Hypothalamus (tissue), 51 donors: ENCODE results near the gene CALB2.

ENCODE experiments used
- DNase-seq, 51 donors: peaks; one replicate each; lab custom pipeline; 2025; lab: John Stamatoyannopoulos, UW

Gene CALB2

DNA sequence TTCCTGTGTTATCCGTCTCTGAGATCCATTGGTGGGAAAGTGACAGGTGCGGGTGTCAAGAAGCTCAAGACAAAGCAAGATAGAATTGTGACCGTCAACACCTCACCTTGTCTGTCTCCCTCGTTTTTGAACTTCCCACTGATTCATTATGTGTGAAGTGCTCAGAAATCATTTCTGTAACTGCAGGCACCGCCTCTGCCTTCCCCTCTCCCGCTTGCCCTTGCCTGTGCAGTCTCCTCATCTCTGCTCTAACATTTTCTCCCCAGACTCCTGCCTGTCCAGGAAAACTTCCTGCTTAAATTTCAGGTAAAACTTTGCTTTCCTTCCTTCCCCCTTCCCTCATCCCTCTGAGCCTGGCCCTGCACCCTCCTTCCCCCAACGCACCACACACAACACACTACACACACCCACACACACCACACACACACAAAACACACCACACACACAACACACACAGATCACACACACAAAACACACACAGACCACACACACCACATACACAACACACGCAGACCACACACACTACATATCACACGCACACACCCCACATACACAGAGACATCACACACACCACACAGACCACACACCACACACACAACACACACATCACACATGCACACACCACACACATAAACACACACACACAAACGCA, 25.7 kb downstream of the CALB2 start:
- DNase-seq = no peak

DNA sequence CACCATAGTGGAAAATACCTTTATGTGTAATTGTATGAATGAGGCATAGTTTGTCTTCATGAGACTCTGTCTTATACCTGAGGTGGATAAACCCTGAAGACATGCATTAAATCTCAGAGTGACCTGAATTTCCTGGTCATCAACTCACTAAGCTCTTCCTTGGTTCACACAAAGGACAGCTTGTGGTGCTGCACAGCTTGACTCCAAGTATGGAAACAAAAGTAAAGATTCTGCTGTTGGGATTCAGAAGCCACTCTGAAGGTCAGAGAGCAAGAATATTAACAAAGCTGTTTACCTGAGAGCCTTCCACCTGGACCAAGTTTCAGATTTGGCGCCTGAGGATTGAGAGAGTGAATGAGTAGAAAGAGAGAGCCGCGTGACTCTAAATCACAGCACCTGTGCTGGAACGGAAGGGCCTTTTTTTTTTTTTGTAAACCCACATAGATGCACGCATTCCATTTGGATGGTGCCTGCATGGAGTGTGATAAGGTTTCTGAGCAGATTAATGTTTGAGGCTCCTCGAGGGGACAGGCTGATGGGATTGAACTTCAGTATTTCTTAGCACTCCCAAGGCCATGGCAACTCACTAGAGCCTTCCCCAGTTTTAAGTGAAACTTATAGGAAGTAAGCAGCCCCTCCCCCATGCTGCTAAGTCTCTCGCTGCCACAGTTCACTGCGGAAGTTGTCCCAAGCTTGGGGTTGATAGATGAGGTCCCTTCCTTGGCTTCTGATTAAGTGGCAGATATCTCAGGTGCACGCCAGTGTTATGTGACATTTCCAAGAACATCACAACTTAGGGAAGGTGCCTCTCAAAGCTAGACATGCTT, 28.7 kb downstream of the CALB2 start:
- no peak for DNase-seq

DNA sequence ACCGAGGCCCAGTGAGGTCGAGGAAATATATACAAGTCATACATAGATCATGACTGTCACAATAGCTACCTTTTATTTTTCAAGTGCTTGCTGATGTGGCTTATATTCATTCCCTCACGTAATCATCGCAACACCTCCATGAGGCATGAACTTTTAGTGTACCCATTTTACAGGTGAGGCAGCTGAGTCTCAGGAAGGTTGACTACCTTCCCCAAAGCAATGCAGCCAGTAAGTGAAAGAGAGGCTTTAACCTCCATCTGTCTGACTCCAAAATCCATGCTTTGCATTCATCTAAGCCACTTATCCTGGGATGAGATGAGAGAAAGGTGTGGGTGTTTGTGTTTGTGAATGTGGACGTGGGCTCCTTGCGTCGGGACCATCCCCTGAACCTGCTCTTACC, 30.8 kb downstream of the CALB2 start:
- DNase-seq = no peak

DNA sequence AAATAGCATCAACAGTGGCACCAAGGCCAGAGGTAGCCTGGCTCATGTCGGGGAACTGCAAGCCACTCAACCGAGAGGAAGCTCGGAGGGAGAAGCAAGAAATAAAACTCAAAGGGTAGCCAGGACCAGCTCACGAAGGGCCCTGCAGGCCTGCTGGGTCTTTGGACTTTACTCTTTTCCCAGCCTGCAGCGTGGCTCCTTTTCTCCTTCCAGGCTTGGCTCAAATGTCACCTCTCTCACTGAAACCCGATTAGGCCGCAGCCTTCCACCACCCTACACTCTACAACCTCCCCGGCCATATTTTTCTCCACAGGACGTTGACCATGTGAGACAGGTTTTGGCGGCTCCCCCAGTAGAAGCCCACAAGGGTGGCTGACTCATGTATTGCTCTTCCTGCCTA, 38.1 kb downstream of the CALB2 start:
- no peak for DNase-seq

DNA sequence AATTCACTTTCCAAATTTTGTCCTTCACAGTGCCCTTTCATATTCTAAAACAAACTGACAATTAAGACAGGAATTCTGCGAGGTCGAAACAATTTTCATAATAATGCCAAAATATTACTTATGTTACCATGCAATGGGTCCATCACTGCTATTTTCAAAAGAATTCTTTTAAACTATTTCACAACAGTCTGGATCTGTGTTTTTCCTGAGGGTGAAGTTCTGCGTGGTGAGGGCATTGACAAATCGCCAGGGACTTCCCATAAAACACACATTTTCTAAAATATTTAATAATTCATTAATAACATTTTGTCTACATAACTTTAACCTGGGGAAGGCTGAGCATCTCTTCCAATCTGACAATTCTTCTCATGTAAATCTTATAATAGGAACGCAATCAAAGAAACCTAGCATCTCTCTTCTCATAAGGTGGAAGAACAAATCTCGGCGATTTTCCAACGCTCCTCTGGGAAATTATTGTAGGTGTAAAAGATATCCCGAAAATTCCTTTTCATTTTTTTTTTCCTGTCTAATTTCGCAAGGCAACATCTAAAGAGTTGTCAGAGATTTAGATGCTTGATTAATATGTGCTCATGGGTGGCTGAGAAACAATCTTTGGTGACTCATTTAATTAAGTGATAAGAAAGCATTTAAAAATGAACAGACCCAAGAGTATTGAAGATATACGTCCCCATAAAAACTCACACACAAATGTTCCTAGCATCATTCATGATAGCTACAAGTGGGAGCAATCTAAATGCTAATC, 41.5 kb downstream of the CALB2 start:
- no peak for DNase-seq

GRCh38 chr16:71402007-71402406, 43.5 kb downstream of the CALB2 start:
- DNase-seq = no peak

DNA sequence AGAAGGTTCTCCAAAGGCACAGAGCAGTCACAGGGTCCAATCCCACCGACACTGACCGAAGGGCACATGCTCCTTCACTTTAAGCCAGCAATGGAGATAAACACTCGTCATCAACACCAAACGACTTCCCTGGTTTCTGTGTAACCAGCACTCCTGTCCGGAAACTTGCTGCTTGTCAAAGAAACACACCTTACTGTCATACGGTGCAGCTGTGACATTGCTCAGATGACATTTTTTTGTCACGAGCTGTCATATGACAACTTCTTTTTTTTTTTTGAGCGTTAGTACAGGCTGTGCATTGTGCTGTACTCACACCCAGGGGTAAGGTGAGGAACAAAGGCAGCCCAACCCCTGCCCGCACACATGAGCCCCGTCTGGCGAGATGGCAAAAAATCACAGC, 44.2 kb downstream of the CALB2 start:
- DNase-seq = no peak

- DNase-seq = no peak
Measured at GRCh38 chr16:71404364-71404763, 45.8 kb downstream of the CALB2 start.

- DNase-seq = no peak
Measured at GRCh38 chr16:71406316-71406715, 47.8 kb downstream of the CALB2 start.

GRCh38 chr16:71406724-71407123, 48.2 kb downstream of the CALB2 start:
- DNase-seq = no peak

DNA sequence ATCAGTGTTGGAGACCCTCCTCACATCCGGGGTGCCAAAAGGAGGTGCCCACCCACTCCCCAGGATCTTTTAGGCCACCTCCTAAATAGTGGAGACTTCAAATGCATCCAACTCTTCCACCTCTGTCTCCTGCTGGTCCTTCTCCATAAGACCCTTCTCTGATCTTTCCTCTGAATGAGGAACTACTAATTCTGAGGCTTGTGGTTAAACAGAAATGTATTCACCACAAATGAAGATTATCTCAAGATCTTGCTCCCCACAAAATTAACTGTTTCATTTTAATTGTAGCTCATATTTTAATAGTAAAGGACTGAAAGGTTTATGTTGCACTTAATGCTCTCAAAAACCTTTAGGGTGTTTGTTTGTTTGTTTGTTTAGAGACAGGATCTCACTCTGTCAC, 49.2 kb downstream of the CALB2 start:
- no peak for DNase-seq

DNA sequence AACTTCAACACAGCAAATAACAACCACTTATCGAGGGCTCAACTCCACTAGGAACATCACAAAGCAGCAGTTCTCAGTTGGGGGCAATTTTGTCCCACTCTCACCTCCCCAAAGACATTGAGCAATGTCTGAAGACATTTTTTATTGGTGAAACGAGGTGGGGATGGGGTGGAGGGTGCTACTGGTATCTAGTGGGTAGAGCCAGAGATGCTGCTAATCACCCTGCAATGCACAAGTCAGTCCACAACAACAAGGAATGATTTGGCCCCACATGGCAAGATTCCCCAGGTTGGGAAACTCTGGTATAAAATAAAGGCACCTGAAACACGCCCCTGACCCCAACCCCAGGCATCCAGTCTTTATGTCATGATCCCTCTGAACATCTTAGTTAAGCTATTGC, 50.0 kb downstream of the CALB2 start:
- DNase-seq = no peak

DNA sequence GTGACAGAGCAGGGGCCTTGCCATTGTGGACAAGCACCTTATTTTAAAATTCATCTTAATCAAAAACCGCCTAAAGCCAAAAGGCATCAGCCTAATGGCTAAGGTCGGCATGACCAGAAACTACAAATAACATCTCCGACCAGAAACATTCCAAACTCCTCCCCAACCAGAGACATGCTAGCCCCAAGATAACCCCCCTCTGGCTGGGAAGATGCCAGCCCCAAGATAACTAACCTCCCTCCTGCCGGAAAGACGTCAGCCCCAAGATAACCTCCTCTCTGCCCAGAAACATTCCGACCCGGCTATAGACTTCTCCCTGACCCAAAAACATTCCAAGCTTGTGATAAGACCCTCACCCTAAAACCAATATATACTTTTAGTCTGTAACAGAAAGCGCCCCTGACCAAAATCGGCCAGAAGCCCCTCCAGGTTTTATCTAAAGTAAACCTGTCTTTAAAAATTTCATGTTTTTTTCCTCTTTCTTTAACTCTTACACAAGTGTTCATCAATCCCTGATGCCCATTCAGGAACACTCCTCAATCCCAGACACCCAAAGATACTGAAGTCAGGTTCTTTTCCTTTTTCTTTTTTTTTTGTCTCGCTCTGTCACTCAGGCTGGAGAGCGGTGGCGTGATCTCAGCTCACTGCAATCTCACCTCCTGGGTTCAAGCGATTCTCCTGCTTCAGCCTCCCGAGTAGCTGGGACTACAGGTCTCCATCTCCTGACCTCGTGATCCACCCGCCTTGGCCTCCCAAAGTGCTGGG, 50.7 kb downstream of the CALB2 start:
- DNase-seq = no peak

DNA sequence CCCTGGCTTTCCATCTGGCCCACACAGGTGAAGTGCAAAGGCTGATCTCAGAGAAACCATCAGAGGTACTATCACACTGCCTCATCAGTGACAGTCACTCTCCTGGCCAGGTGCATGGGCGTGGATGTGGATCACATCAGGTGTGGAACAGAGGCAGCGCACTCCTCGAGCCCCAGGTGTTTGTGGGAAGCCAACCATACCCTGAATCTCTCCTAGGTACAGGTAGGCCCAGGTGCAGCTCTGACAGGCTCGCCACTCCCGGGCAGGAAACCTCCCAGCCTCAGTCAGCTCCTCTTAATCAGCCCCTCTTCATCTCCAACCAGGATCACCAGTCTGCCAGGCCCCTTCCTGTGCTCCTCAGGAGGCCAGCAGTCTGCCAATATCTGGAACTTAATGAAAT, 51.6 kb downstream of the CALB2 start:
- no peak for DNase-seq

GRCh38 chr16:71412270-71413160, 54.0 kb downstream of the CALB2 start:
- peak in 45 of 51 donors; percentile 1 to 72 (median 28) for DNase-seq

DNA sequence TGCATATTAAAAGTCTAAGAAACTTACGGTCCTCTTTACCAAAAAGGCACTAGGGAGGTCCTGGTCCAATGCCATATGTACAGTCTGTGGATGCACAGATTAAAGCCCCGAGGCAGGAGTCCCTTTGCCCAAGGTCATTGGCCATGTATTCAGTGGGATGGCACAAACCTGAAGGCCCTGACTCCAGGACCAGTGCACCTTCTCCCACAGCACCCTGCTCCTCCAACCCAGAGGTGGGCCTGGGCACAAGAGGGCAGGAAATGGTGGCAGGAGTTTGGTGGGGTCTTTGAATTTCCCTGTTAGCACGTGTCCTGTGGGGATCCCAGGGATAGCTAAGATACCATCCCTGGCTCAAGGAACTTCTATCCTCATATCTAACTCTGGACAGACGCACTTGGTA, 54.8 kb downstream of the CALB2 start:
- no peak for DNase-seq

DNA sequence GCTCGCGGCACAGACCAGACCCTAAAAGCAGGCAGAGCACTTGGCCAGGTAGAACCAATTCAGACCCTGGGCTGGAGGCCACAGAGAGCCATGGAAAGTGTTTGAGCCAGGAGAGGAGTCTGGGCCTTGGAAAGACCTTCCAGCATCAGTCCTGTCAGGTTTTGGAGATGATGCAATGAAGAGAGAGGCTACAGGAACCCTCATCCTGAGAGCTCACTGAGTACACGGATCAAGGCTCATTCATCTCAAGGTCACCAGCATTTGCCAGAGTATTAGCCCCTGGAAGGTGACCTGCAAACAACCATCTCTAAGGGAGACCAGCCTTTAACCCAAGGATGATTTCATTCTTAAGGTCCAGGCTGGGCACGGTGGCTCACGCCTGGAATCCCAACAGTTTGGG, 55.5 kb downstream of the CALB2 start:
- DNase-seq = no peak

DNA sequence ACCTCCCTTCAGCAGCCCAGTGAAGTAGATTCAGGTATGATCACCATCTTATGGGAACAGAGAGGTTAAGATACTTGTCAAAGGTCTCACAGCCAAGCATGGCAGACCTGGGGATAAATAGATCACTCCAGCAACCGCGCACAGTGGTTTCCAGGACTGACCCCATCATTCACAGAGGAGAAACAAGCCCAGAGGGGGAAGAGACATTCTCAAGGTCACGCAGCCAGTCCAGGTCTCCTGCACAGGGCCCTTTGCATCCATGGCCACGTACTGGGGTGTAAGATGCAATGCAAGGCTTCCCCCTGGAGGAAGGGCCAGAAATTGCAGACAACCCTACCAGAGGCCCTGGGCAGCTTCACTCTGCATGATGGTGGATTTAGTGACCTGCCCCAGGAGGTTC, 63.4 kb downstream of the CALB2 start:
- no peak for DNase-seq

DNA sequence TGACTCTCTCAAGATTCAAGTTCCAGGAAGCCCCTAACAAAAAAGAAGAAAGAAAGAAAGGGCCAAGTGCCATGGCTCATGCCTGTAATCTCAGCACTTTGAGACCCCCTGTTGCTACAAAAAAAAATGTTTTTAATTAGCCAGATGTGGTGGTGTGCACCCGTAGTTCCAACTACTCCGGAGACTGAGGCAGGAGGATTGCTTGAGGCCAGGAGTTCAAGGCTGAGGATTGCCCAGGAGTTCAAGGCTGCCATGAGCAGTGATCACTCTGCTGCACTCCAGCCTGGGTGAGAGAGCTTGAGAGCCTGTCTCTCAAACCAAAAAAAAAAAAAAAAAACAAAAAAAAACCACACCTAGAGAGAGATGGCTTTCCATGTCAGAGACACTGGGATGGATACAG, 64.5 kb downstream of the CALB2 start:
- no peak for DNase-seq

DNA sequence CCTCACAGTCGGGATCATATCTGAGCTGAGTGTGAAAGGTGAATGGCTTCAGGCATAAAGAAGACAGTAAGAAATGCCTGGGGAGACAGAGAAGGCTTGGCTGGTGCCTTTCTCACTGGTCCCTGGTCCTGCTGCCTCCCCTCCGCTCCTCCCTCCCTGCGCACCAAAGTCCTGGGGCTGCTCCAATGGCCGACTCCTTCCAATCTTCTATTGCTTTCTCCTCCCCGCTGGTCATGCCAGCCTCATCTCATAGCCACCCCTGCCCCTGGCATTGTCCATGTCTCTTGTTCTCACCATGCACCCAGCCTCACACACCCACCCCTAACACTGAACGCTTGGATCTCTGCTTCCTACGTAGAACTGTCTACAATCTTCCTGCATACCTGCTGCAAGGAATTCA, 65.3 kb downstream of the CALB2 start:
- no peak for DNase-seq
